NCI-H1092 (cell line): ENCODE measurements around the gene WRAP73.

ENCODE experiments used
- DNase-seq: peaks from one replicate; lab custom pipeline; 2025; lab: John Stamatoyannopoulos, UW

Gene WRAP73

GRCh38 chr1:3646596-3646995, 3.3 kb downstream of the WRAP73 start:
- no peak for DNase-seq

- DNase-seq = no peak
Measured at GRCh38 chr1:3645666-3646355, 4.1 kb downstream of the WRAP73 start.

GRCh38 chr1:3645247-3645646, 4.7 kb downstream of the WRAP73 start:
- DNase-seq = no peak

GRCh38 chr1:3644273-3644672, 5.6 kb downstream of the WRAP73 start:
- DNase-seq = no peak

GRCh38 chr1:3642919-3643675, 6.8 kb downstream of the WRAP73 start:
- DNase-seq = no peak

GRCh38 chr1:3641816-3642215, 8.1 kb downstream of the WRAP73 start:
- DNase-seq = no peak

- DNase-seq = no peak
Measured at GRCh38 chr1:3641046-3641760, 8.7 kb downstream of the WRAP73 start.

- DNase-seq = no peak
Measured at GRCh38 chr1:3640121-3640837, 9.6 kb downstream of the WRAP73 start.

GRCh38 chr1:3639397-3639911, 10.4 kb downstream of the WRAP73 start:
- DNase-seq = no peak

GRCh38 chr1:3638676-3639075, 11.2 kb downstream of the WRAP73 start:
- no peak for DNase-seq

GRCh38 chr1:3638027-3638426, 11.9 kb downstream of the WRAP73 start:
- DNase-seq = no peak

- DNase-seq = no peak
Measured at GRCh38 chr1:3636531-3636930, 13.4 kb downstream of the WRAP73 start.

- no peak for DNase-seq
Measured at GRCh38 chr1:3636080-3636479, 13.8 kb downstream of the WRAP73 start.

- DNase-seq = no peak
Measured at GRCh38 chr1:3634059-3634800, 15.7 kb downstream of the WRAP73 start.

- DNase-seq = no peak
Measured at GRCh38 chr1:3633344-3634058, 16.4 kb downstream of the WRAP73 start.

- no peak for DNase-seq
Measured at GRCh38 chr1:3632716-3633343, 17.1 kb downstream of the WRAP73 start.

GRCh38 chr1:3632298-3632697, 17.6 kb downstream of the WRAP73 start:
- no peak for DNase-seq

- no peak for DNase-seq
Measured at GRCh38 chr1:3631320-3632260, 18.3 kb downstream of the WRAP73 start.

- DNase-seq = no peak
Measured at GRCh38 chr1:3630914-3631313, 19.0 kb downstream of the WRAP73 start.
